Cardiac fibroblast (primary cell): ENCODE results near the gene DNAI1.
"Not testable (repeated sequence)": the region's sequence is repeated elsewhere in the genome, so short reads cannot be mapped to it uniquely, and the experiment has no call there.

Experiments used
- DNase-seq, 2 donors: peaks; one replicate each; pipeline versions ENCODE4 v3.0.0 to v3.0.0-alpha.2; 2010; ENCODE audit warnings: low read depth in 2 of 2
- H3K4me3 ChIP-seq, 2 donors: replicated peaks in 1 of 2; 1 replicate in 1 of 2; 2 replicates in 1 of 2; pipeline ENCODE4 v1.5.1; 2011; ENCODE audit warnings: low read depth in 2 of 2, low read length in 2 of 2, mild to moderate bottlenecking in 2 of 2, moderate library complexity in 1 of 2
- CTCF ChIP-seq: IDR thresholded peaks from one replicate; pipeline ENCODE4 v1.5.1; 2011; ENCODE audit warnings: low read depth, mild to moderate bottlenecking, low read length, inconsistent platforms

DNAI1 gene

GRCh38 chr9:34520505-34521385, 62.1 kb downstream of the DNAI1 start:
- DNase-seq: no peak
- TF ChIP-seq CTCF: no peak
- H3K4me3 ChIP-seq: no peak overlapping the region

GRCh38 chr9:34521406-34522045, 62.9 kb downstream of the DNAI1 start:
- no peak for DNase-seq
- H3K4me3 ChIP-seq: no peak overlapping the region
- no peak for TF ChIP-seq CTCF

DNA sequence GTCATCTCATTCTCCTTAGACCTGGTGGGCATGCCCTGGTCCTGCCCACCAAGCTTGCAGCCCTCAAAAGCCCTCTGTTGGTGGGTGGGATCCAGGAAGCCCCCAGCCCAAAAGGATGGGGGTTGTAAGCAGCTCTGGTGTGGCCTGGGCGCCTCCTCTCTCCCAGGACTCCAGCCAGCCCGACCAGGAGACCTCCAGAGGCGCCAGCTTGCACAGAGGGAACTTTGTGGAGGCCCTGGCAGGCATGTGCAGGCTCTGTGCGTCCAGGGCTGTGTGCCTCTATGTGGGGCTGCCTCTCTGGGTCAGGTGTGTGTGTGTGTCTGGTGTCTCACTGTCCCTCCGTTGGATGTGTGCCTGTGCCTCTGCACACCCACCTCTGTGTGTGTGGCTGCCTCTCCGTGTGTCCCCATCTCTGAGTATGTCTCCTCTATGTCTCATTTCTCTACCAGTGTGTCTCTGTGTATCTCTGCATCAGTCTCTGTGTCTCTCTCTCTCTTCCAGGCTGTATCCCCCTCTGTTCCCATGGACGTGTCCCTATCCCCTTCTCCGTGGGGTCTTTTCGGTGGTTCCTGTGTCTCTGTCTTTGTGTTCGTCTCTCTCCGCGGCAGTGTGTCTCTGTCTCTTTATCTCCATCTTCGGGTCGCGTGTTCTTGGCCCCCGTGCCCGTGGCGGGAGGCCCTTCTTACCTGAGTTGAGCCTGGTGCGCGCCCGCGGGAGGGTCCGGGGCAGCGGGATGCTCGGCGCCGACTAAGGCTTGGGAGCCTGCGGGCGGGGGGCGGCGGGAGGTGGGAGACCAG, 63.7 kb downstream of the DNAI1 start:
- no peak for DNase-seq
- peak overlapping the region; percentile 34 to 43 for H3K4me3 ChIP-seq
- TF ChIP-seq CTCF: no peak

DNA sequence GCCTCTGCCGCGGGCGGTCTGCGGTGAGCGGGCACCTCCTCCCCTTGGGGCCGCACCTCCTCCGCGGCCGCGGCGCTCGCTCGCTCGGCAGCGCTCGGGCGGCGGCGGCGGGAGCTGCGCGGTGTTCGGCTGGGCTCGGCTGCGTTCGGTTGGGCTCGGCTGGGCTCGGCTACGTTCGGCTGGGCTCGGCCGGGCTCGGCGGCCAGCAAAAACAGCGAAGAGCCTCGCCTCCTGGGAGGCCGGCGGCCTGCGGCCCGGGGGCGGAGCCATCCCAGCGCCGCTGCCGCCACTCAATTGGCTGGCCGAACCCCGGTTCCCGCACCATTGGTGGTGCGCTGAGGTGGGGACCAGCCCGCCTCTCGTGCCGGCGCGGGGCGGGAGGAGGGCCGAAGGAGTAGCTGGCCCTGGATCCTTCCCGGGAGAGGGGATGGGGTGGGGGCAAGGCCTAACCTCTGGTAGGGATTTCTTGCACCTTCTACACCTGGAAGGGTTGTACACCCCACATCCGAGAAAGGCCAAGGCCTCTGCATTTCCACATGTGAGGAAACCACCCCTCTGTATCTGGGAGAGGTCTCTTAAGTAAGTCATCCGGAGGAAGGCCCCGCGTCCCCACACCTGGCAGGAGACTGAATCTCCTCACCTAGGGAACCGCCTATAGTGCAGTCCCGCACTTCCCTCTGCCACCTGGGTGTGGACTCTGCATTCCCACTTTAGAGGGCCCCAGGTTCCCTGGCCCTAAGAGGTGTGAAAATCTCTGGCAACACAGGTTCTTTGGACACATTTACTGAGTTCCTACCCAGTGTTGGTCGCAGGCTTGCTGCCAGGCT, 64.6 kb downstream of the DNAI1 start, which contains the start of gene ENHO:
ENHO (minus strand) TSS at position 20 of the 827 bp plus-strand sequence. CDS start 1,295 bp downstream, outside the sequence.
- DNase-seq: peak; percentile 82 to 92
- no peak for TF ChIP-seq CTCF
- H3K4me3 ChIP-seq: peak within 1 kb of the TSS; percentile 34 to 43

DNA sequence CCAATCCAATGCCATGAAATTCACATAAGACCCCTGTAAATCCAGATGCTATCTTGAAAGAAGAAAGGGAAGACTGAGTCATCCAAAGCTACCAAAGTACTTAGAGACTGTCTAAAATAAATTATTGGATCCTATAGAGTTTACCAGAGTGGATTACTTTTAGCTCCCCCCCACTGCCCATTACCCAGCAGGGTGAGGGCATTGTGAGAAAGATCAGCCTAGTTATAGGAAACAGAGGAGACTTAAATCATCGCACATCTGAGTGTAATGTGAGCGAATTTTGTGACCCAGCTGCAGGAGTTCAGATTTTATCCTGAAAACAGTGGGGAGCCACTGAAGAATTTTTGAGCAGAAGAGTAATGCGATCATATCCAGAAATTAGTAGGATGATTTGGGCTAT, 65.7 kb downstream of the DNAI1 start:
- H3K4me3 ChIP-seq: no peak overlapping the region
- TF ChIP-seq CTCF: no peak
- no peak for DNase-seq

- no peak for TF ChIP-seq CTCF
- no peak overlapping the region for H3K4me3 ChIP-seq
- no peak for DNase-seq
These were observed 67.4 kb downstream of the DNAI1 start for GRCh38 chr9:34526026-34526425.

DNA sequence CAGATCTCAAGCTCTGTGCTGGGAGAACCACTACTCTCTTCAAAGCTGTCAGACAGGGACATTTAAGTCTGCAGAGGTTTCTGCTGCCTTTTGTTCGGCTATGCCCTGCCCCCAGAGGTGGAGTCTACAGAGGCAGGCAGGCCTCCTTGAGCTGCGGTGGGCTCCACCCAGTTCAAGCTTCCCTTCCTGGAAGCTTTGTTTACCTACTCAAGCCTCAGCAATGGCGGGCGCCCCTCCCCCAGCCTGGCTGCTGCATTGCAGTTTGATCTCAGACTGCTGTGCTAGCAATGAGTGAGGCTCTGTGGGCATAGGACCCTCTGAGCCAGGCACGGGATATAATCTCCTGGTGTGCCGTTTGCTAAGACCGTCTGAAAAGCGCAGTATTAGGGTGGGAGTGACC, 73.4 kb downstream of the DNAI1 start:
- not testable (repeated sequence) for DNase-seq, H3K4me3 ChIP-seq
